ENCODE measurements around the gene C18orf63.
A peak's percentile ranks its signal among the peaks of the same experiment; 100 is the strongest.
"Not testable (repeated sequence)": the region's sequence is repeated elsewhere in the genome, so short reads cannot be mapped to it uniquely, and the experiment has no call there.

C18orf63 gene

DNA sequence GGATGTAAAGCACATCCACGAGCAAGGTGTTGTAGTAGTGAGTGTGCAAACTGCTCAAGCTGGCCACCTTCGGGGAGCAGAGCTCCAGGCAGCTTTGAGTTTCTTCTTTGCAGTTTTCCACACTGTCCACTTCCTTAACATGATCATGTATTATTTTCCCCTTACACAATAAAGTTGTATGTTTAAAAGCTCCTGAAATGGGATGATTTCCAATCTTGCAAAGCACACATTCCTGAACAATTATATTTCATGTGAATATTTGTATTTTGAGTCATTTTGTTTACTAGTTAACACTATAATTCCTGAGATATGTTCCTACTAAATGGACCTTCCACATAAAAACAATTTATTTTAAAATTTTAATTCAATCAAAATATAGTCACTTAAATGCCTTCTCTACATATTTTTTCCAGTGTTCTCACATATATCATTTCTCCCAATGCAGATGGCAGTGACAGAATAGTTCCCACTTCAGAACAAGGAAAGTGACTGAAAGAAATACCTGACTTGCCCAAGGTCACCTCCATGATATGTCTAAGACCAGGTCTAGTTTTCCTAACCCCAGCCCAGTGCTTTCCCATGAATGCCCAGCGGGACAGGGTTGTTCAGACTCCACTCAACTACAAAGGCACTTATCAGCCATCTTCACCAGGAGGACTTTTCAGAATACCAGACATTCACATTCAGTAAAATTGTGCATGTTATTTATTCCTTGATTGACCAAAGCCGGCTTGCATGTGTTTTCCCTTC, 29.4 kb upstream of the C18orf63 start:
- no peak for DNase-seq

DNA sequence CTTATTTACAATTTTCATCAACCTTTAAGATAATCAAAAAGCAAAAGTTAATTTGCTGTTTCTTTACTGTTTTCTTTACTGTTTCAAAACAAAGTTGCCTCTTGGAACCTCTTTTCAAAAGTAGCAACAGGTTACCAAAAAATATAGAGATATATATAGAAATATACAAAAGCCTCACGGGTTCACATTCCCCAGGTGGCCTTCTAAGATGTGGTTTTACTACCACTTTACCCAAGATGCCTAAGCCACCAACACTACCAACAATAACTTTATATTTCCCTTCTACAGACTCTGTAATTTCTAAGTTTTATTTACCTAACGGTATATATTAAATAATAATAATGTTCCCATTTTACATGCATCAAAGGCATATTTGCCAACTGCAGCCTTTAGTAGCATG, 28.8 kb upstream of the C18orf63 start:
- no peak for DNase-seq

- no peak for DNase-seq
These were observed 27.6 kb upstream of the C18orf63 start for GRCh38 chr18:74288041-74288440.

- no peak for DNase-seq
These were observed 26.9 kb upstream of the C18orf63 start for GRCh38 chr18:74288730-74289129.

GRCh38 chr18:74289137-74289536, 26.5 kb upstream of the C18orf63 start:
- no peak for DNase-seq

- DNase-seq: no peak
These were observed 25.6 kb upstream of the C18orf63 start for GRCh38 chr18:74290021-74290420.

DNA sequence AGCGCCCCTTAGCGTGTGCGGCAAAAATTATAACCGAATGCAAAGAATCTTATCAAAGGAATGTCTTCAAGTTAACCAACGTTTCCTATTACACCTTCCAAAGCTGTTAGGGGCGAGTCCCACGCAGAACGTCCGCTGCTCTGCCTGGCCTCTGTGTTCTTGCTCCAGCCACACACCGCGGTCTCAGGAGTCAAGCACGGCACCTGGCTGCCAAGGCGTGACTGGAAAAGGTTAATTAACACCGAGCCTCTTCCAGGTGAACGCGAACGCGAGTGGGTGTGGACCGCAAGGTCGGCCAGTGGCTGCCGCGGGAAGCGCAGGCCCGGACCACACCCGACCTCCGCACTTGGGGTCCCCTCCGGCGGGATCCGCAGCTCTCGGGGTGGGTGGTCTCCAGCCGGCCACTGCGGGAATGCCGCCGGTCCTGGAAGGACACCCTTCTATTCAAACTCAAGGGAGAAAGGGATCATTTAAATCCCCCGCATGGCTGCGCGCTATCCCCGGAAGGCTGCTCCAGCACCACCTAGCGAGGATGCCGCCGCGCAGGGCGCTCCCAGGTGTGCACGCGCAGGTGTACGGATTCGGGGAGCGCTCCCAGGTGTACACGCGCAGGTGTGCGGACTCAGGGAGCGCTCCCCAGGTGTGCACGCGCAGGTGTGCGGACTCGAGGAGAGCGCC, 24.7 kb upstream of the C18orf63 start:
- DNase-seq: peak in 2 of 58 donors; percentile 20 to 31

- DNase-seq: peak in 1 of 58 donors; percentile 45
These were observed 24.2 kb upstream of the C18orf63 start for GRCh38 chr18:74291472-74291770.

GRCh38 chr18:74291771-74292540, 23.7 kb upstream of the C18orf63 start, which contains the start of gene CYB5A:
CYB5A (minus strand) TSS chr18:74291963; CDS start chr18:74291875, 88 bp downstream.
- DNase-seq: peak; percentile 86 to 100 (median 99)

DNA sequence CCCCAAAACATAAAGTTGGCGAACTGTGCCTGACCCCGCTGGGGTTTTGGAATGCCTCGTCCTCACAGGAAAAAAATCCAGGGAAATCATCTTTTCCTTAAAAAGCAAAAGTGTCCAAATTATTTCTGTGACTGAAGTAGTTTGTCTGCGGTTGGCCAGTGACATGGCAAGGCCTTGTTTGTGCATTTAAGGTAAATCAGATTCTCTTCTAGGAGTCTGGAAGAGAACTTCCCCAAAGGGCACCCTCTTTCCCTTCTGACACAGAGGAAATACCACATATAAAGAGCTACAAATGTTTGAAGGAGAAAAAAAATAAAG, 23.1 kb upstream of the C18orf63 start:
- DNase-seq: no peak

DNA sequence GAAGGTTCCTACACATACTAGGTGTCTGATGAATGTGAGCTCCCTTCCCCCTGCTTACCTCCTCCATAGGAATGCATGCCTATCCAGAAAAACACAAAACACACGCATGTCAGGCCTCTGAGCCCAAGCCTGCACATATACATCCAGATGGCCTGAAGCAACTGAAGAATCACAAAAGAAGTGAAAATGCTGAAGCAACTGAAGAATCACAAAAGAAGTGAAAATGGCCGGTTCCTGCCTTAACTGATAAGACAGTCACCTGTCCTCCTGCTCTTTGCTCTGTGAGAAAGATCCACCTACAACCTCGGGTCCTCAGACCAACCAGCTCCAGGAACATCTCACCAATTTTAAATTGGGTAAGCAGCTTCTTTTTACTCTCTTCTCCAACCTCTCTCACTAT, 22.7 kb upstream of the C18orf63 start:
- DNase-seq: not testable (repeated sequence)

- peak in 2 of 58 donors; percentile 21 to 25 for DNase-seq
These were observed 21.1 kb upstream of the C18orf63 start for GRCh38 chr18:74294526-74294925.

GRCh38 chr18:74299162-74299561, 16.5 kb upstream of the C18orf63 start:
- no peak for DNase-seq

DNA sequence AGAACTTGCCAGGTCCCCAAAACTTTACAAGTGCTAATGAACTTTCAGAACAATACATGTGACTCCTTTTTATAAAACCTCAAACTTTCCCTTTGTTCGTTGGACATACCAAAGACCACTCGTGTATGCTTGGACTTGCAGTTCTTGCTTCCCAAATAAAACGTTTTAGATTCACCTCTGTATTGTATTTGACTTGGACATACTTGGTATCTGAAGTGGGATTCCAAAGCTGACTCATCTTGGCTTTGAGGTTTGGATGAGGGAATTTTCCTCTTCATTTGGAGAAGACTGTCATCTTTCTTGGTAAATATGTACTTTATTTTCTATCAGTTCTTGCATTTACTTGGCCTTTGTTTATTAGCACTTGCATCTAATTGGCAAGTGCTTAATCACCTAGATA, 15.9 kb upstream of the C18orf63 start:
- DNase-seq: no peak

GRCh38 chr18:74303306-74303705, 12.3 kb upstream of the C18orf63 start:
- DNase-seq: no peak

DNA sequence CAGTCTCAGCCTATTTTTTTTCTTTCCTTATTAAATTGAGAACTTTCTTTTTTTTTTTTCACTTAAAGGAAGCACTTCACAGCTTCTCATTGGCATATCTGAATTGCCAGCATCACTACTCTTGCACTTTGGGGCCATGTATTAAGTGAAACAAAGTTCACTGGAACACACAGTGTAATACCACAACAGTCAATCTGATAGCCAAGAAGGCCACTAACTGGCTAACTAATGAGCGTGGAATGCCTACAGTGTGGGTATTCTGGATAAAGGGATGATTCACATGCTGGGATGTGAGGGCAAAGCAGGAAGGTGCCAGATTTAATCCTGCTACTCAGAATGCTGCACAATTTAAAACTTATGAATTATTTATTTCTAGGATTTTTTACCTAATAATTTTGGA, 11.7 kb upstream of the C18orf63 start:
- DNase-seq: no peak

GRCh38 chr18:74310411-74310810, 5.2 kb upstream of the C18orf63 start:
- DNase-seq: no peak

DNA sequence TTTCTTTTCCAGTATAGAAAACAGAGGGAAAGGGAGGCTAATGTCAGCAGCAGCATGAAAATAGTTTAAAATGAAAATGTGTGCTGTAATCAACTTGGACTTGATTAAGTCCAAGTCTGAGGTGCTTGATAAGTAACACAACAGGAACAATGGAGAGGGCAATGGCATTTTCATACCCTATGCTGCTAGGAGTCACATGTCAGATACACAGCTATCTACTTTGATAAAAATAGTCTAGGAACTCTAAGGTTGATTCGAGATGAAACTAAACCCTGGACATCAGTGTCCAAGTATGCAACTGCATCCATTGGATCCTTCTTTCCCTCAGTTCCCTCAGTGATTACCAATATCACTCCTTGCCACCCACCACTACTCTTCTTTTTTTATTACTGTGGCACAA, 4.6 kb upstream of the C18orf63 start:
- DNase-seq: no peak

DNA sequence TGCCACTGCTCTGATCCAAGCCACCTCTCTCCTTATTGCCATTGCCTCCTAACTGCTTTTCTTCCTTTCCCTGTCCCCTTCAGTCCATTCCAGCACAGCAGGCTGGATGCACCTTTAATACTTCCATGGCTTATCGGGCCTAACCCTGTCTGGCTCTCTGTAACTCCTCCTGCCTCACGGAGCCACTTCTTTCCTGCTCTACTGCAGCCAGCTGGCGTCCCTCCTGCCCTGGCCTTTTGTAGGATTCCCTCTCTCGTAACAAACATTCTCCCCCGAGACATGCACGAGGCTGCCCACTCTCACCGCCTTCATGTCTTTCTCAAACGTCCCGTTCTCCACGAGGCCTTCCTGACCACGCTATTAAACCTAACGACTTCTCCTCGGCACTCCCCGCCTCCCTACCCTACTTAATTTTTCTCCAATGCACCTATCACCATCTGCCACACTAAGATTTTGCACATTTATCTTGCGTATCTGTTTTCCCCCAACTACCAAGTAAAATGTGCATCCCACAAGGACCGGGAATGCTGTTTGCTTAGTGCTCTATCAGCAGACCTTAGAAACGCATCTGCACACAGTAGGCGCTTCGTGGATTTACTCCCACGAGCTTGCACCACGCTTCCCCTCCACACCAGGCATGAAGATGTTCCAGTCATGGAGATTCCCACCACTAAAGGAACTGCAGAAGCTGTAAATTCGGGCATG, 728 bp upstream of the C18orf63 start:
- no peak for DNase-seq

- DNase-seq: no peak
These were observed 875 bp downstream of the C18orf63 start for GRCh38 chr18:74316257-74317170.

GRCh38 chr18:74326231-74326630, 10.6 kb downstream of the C18orf63 start:
- no peak for DNase-seq

All from anterior cingulate cortex (tissue), 58 donors.